ENCODE results near the gene TRRAP. TPM values are rescaled to one million over a fixed set of nuclear protein-coding genes. Genes with fewer than 3 reads are reported as not detected.

The TRRAP gene
- total and polyA plus RNA-seq, 2 of the 4 experiments (the other 2 are of a cell fraction) = 12.5 to 18.1 TPM

GRCh38 chr7:98879198-98879978 lies 1.1 kb downstream of the TRRAP start:
- Histone ChIP-seq H3K27ac (ENCODE audit: insufficient read depth, low read length) (peak overlapping the region; percentile 81), H3K79me1 (ENCODE audit: low read depth in 1 of 2, low read length in 2 of 2) (peaks cover 20 to 30% of the 10 kb centered on the region in 2 experiments), H4K91ac (ENCODE audit: insufficient read depth, low read depth, low read length) (0 out of 2 replicates have a peak overlapping the region, but pooled peaks have one; percentile 47), H3K14ac (replicated peaks; ENCODE audit: low read depth, low read length) (peak overlapping the region; percentile 87), H3K36me3 (ENCODE audit: control insufficient read depth, insufficient read depth, low read length) (peaks cover 19% of the 10 kb centered on the region), H3K18ac (ENCODE audit: low read depth, low read length) (peak overlapping the region; percentile 24; the same call in 1 of the 2 replicates), H2BK5ac (ENCODE audit: low read depth, low read length, poor library complexity, severe bottlenecking) (peak overlapping the region; percentile 35), H2BK20ac (ENCODE audit: low read depth, low read length) (no peak overlapping the region), H4K5ac (ENCODE audit: low read depth, low read length) (peak overlapping the region; percentile 64; the same call in 1 of the 2 replicates), H3K9me1 (ENCODE audit: insufficient read depth, low read length) (peaks cover 5% of the 10 kb centered on the region; the same call in 1 of the 2 replicates), H2BK15ac (ENCODE audit: low read depth, low read length) (no peak overlapping the region), H2AFZ (replicated peaks; ENCODE audit: low read length, poor library complexity) (peak overlapping the region; percentile 98), H3K4me1 (ENCODE audit: control insufficient read depth, insufficient read depth, low read length) (peaks cover 9% of the 10 kb centered on the region), H2BK120ac (ENCODE audit: low read depth, low read length) (no peak overlapping the region), H3K4me3 (ENCODE audit: insufficient read depth, low read depth, low read length) (peak overlapping the region; percentile 99), H3K56ac (ENCODE audit: extremely low read depth, insufficient read depth, low read length) (peak overlapping the region; percentile 79), H2AK9ac (replicated peaks; ENCODE audit: low read depth, low read length, poor library complexity) (peak overlapping the region; percentile 98), H4K8ac (ENCODE audit: low read depth in 2 of 2, low read length in 2 of 2) (peak overlapping the region; percentile 83 to 94; a peak in 2 of 4 replicates), H3K4ac (ENCODE audit: low read depth, low read length) (peak overlapping the region; percentile 84), H2AK5ac (ENCODE audit: low read depth, low read length) (peak overlapping the region; percentile 86), H3K23ac (ENCODE audit: low read depth, low read length) (peak overlapping the region; percentile 93), H3K4me2 (ENCODE audit: low read depth, low read length) (peak overlapping the region; percentile 98), H4K20me1 (ENCODE audit: insufficient read depth, low read length) (peaks cover 18% of the 10 kb centered on the region), H3K27me3 (ENCODE audit: control insufficient read depth, insufficient read depth, low read length) (no peaks in the 10 kb centered on the region), H3K9me3 (ENCODE audit: control insufficient read depth, insufficient read depth, low read length) (no peaks in the 10 kb centered on the region), H3K9ac (ENCODE audit: low read depth, low read length) (peak overlapping the region; percentile 93)
- 6% methylated on average over 9 of the region's 29 CpGs; no CpG with 5 or more reads in 1 of the 2 experiments for WGBS, 2 experiments (ENCODE audit: extremely low coverage in 2 of 2, insufficient read length in 1 of 2)
- dilution Hi-C loops (cut with HindIII; ENCODE audit: low sequenced_read_pairs, unreplicated experiment) = no loop called here
- ChIA-PET POLR2A (ENCODE audit: unreplicated experiment) (no interaction called here), CTCF (interaction anchor here (0.8 to 1.4 kb wide), 3 partner anchors 11 to 96 kb away, joined by 3 to 6 read pairs (median 4); no protein-coding TSS in a partner anchor)
- intact Hi-C loops (cut with micrococcal nuclease) = no loop called here
- DNase-seq (peak; percentile 17), ATAC-seq (ENCODE audit: low read depth) (peak; percentile 5)
- no peak for TF ChIP-seq BHLHE40 (IDR thresholded peaks at IDR 0.05; ENCODE audit: low read depth, low read length)
- TF ChIP-seq, protein P1, sequence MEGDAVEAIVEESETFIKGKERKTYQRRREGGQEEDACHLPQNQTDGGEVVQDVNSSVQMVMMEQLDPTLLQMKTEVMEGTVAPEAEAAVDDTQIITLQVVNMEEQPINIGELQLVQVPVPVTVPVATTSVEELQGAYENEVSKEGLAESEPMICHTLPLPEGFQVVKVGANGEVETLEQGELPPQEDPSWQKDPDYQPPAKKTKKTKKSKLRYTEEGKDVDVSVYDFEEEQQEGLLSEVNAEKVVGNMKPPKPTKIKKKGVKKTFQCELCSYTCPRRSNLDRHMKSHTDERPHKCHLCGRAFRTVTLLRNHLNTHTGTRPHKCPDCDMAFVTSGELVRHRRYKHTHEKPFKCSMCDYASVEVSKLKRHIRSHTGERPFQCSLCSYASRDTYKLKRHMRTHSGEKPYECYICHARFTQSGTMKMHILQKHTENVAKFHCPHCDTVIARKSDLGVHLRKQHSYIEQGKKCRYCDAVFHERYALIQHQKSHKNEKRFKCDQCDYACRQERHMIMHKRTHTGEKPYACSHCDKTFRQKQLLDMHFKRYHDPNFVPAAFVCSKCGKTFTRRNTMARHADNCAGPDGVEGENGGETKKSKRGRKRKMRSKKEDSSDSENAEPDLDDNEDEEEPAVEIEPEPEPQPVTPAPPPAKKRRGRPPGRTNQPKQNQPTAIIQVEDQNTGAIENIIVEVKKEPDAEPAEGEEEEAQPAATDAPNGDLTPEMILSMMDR (conservative IDR thresholded peaks at IDR 0.05; ENCODE audit: low read depth, low read length) = 0 out of 2 replicates have a peak, but pooled peaks have one; percentile 5
- in situ Hi-C loops (cut with MboI; ENCODE audit: low sequenced_read_pairs) = no loop called here
- no TSS peak for BruUV-seq (replicated peaks)
